GM19467 (cell line): ENCODE results near the gene ZNF408.
"Not testable (repeated sequence)": the region's sequence is repeated elsewhere in the genome, so short reads cannot be mapped to it uniquely, and the experiment has no call there.

Experiments
- ATAC-seq: cut with Tn5 transposase; IDR thresholded peaks from one replicate; pipeline ENCODE4 v1.9.1; 2021; ENCODE audit warnings: mild to moderate bottlenecking, moderate library complexity; ENCODE audit not compliant: unreplicated experiment

ZNF408 gene

GRCh38 chr11:46696212-46696558 is 4.6 kb upstream of the ZNF408 start:
- no peak for ATAC-seq

- ATAC-seq: no peak
Observed at GRCh38 chr11:46697303-46697702, 3.5 kb upstream of the ZNF408 start.

GRCh38 chr11:46697723-46698122 is 3.1 kb upstream of the ZNF408 start:
- no peak for ATAC-seq

DNA sequence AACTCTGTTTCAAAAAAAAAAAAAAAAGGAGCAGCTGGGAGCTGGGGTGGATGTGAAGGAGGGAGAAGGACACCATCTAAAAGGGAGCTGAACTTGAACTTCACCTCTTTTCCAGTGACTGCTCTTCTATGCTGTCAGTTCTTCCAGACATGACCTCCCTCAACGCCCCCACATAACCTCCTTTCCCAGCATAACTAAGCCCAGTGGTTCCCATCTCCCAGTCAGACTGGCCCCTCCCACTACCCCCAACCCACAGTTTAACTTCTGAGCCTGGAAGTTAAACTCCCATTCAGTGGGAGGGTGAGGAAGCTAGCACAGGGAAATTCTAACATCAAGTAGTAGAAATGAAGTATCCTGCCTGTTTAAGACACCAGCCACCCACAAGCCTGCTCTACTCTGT is 2.2 kb upstream of the ZNF408 start:
- no peak for ATAC-seq

DNA sequence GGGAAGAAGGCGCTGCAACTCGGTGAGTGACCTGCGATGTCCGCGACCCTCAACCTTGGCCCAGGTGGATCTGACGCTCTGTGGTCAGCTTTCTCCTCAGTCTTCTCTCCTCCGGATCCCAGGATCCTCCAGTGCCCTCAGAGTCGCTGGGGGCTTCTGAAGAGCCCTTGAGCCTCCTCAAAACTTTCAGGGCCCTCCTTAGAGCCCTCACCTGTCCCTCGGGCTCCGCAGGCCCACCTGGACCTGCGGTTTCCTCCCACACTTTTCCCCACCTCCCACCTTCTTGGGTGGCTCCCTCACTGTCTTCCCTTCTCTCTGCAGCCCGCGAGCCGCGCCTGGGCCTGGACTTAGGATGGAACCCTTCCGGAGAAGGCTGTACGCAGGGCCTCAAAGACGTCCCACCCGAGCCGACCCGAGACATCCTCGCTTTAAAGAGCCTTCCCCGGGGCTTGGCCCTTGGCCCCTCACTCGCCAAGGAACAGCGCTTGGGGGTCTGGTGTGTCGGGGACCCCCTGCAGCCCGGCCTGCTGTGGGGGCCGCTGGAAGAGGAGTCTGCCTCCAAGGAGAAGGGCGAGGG is 335 bp downstream of the ZNF408 start:
- no peak for ATAC-seq

- no peak for ATAC-seq
Observed at GRCh38 chr11:46705070-46705688, 4.3 kb downstream of the ZNF408 start.

- ATAC-seq: no peak
Observed at GRCh38 chr11:46706886-46707285, 6.1 kb downstream of the ZNF408 start.

GRCh38 chr11:46709351-46709750 is 8.5 kb downstream of the ZNF408 start:
- not testable (repeated sequence) for ATAC-seq

DNA sequence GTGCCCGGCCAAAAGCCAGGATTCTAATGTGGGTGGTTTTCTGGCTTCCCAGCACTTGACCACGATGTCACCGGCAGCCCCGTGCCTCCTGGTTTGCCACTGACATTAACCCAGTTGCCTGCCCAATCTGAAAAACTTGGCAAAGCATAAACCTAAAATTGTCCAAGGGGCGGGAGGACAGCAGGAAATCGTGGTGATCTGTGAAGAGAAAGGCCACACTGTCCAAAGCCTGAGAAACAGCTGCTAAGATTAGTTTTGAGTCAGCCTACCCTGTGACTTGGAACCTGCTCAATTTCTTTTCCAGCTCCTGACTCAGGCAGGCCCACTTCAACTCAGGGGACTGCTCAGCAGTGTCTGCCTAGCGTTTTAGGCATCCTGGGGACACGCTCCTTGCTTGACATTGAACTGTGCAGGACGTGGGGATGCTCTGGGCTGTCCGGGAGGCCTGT is 10.0 kb downstream of the ZNF408 start:
- no peak for ATAC-seq

DNA sequence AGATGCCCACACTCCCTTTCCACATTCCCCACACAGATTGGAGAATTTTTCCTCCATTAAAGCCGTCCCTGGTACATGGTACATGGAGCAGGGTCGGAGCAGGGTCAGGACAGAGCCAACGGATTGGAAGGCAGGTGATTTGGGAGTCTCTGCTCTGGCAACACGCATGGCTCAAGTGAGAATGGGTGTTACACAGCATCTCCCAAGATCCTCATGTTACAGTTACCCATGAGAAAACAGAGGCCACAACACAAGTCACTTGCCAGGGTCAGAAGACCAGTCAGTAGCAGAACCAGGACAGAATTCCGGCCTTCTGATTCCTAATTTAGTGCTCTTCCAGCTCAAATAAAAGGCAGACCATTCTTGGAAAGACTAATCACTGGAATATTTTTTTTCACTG is 10.5 kb downstream of the ZNF408 start:
- ATAC-seq: no peak

- no peak for ATAC-seq
Observed at GRCh38 chr11:46712874-46713576, 12.2 kb downstream of the ZNF408 start.

DNA sequence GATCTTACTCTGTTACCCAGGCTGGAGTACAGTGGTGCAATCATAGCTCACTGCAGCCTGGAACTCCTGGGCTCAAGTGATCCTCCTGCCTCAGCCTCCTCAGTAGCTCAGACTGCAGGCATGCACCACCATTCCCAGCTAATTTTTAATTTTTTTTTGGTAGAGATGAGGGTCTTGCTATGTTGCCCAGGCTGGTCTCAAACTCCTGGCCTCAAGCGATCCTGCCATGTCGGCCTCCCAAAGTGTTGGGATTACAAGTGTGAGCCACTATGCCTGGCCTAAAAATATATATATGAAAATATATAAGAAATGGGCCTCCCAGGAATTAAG is 17.0 kb downstream of the ZNF408 start:
- not testable (repeated sequence) for ATAC-seq

DNA sequence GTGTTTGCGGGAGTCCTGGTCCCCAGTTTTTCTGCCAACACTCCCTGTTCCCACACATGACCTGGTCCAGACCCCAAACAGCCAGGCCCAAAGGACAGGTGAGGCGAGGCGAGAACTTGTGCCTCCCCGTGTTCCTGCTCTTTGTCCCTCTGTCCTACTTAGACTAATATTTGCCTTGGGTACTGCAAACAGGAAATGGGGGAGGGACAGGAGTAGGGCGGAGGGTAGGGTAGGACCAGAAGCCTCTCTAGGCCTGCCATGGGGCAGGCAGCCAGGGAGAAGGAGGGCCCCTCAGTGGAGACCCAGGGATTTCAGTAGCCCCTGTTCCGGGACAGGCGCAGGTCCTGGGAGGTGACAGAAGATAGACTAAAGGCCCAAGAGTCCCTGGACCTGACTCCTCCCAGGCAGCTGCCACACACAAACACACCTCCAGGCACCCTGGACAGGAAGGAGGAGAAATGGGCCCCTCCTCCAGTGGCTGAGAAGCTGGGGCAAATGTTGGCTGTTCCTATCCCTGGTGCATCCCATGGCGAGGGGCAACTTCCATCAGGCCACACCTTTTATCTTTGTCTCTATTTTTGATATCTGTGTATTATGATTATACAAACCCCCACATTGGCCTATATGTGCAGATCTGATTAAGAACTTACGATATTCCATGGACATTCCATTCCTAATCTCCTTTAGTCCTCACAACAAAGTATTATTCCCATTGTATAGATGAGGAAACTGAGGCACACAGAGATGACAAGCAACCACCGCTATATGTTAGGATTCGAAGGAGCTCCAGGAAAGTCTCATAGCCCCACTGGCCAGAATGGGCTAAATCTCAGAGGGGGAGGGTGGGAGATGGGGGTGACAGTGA is 17.6 kb downstream of the ZNF408 start:
- no peak for ATAC-seq

DNA sequence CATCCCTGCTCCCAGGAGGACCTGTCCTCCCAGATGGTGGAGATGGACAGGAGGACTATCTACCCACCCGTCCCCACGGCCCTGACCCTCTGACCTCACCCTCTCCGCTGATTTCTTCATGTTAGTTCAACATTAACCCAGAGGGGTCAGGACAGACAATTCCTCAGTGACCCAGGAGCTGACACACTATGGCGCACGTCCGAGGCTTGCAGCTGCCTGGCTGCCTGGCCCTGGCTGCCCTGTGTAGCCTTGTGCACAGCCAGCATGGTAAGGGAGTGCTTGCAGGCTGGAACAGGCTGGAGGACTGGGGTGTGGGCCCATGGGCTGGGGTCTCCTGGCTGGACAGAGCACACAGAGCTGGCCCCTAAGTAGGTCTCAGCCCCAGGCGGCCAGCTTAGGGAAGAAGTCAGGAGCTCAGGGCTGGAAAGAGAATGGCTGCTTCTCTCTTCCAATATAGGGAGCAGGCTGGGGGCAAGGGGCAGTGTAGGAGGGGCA is 18.3 kb downstream of the ZNF408 start, which contains the start of gene F2:
Gene F2 (plus strand): TSS at position 166 of the 495 bp plus-strand sequence. CDS start 23 bp downstream, at position 189.
- ATAC-seq: no peak

- no peak for ATAC-seq
Observed at GRCh38 chr11:46719543-46720218, 18.9 kb downstream of the ZNF408 start.

DNA sequence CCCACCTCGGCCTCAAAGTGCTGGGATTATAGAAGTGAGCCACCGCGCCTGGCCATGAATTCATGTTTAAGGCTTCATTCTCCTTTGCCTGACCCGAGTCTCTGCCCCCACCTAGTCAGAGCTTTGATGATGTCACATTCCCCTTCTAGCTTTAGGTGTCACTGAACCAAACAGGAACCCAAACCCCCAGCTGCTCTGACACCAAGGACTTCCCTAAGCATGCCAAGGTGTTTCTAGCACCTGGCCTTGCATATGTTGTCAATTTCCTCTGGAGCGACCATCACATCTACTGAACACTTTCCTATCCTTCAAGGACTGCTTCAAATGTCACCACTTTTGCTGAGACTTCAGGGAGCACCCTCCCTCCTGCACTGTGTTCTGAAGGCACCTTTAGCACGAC is 20.5 kb downstream of the ZNF408 start:
- ATAC-seq: no peak

GRCh38 chr11:46722566-46723358 is 21.9 kb downstream of the ZNF408 start:
- ATAC-seq: no peak

DNA sequence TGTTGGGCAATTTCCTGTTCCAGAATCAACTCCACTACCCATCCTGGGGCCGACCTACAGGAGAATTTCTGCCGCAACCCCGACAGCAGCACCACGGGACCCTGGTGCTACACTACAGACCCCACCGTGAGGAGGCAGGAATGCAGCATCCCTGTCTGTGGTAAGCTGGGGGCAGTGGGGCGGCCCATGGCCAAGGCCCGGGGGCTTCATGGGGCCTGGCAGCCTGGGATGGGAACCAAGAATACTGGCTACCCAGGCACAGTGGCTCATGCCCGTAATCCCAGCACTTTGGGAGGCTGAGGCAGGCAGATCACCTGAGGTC is 22.5 kb downstream of the ZNF408 start:
- ATAC-seq: no peak

DNA sequence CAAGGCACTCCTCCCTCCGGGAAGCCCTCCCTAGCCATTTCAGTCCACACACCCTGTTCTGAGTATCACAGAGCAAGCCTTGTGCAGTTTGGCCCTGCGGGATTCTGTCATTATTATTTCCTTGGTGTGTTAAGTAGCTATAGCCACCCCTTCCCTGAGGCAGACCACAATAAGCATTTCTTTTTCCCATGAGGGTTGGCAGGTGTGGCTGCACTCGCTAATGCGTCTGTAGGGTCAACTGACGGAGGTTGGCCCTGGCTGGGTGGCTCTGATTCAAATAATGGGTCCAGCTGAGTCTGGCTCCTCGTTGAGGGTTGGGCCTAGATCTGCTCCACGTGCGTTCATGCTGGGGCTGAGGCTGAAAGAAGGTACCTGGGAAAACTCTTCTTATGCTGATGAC is 23.3 kb downstream of the ZNF408 start:
- no peak for ATAC-seq
